ENCODE data around the gene EOMES. TPM values are rescaled to one million over a fixed set of nuclear protein-coding genes. Genes with fewer than 3 reads are reported as not detected.

EOMES gene
- polyA plus RNA-seq, 1 donor (not counting 4 experiments of a cell fraction or from before 2014, with no cell fraction given) = 1.6 TPM

DNA sequence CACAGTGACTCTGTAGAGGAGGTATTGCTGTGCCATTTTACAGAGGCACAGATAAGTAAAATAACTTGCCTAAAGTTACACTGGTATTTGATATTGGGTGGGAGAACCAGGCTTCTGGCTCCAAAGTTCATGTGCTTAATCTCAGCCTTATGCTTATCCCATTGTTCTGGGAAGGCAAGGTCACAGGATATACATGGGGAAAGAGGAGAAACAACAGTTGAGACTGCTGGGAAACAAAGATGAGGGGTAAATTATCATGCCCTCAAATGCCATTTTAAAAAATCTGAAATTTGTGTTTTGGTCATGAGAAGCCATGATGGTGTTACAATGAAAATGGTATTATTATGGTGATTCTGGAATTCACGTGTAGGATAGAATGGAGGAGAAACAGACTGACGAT is 54.4 kb downstream of the EOMES start:
- DNase-seq (ENCODE audit: low read depth, low spot score) (no peak), FAIRE-seq (no peak)
- no peaks in the 10 kb centered on the region for H3K27me3 ChIP-seq (ENCODE audit: control insufficient read depth, extremely low read depth, insufficient read depth, low read length)
- no peaks in the 10 kb centered on the region for H3K79me2 ChIP-seq (ENCODE audit: control insufficient read depth, insufficient read depth, low read length)
- H2AFZ ChIP-seq (ENCODE audit: control insufficient read depth, low read length) = no peak overlapping the region
- no peaks in the 10 kb centered on the region for H3K4me1 ChIP-seq (ENCODE audit: control insufficient read depth, extremely low read depth, insufficient read depth, low read length)
- no peak for TF ChIP-seq EZH2 (IDR thresholded peaks at IDR 0.05; ENCODE audit: low read length)
- TF ChIP-seq, protein P1, sequence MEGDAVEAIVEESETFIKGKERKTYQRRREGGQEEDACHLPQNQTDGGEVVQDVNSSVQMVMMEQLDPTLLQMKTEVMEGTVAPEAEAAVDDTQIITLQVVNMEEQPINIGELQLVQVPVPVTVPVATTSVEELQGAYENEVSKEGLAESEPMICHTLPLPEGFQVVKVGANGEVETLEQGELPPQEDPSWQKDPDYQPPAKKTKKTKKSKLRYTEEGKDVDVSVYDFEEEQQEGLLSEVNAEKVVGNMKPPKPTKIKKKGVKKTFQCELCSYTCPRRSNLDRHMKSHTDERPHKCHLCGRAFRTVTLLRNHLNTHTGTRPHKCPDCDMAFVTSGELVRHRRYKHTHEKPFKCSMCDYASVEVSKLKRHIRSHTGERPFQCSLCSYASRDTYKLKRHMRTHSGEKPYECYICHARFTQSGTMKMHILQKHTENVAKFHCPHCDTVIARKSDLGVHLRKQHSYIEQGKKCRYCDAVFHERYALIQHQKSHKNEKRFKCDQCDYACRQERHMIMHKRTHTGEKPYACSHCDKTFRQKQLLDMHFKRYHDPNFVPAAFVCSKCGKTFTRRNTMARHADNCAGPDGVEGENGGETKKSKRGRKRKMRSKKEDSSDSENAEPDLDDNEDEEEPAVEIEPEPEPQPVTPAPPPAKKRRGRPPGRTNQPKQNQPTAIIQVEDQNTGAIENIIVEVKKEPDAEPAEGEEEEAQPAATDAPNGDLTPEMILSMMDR (optimal IDR thresholded peaks at IDR 0.05 in 1 of 3, IDR thresholded peaks at IDR 0.05 in 1 of 3, conservative IDR thresholded peaks at IDR 0.05 in 1 of 3; ENCODE audit: extremely low read depth in 1 of 3, insufficient read depth in 2 of 3, low read length in 3 of 3) = no peak
- no peaks in the 10 kb centered on the region for H4K20me1 ChIP-seq (ENCODE audit: control insufficient read depth, extremely low read depth, insufficient read depth, low read length)
- no peak overlapping the region for H3K4me3 ChIP-seq (ENCODE audit: control insufficient read depth in 2 of 3, extremely low read depth in 1 of 3, insufficient read depth in 2 of 3, low read depth in 1 of 3, low read length in 3 of 3)
- H3K9ac ChIP-seq (ENCODE audit: control insufficient read depth, extremely low read depth, insufficient read depth, low read length) = no peak overlapping the region
- dilution Hi-C loops (cut with MboI; ENCODE audit: extremely low pct_ligation_motif_present, low sequenced_read_pairs) = no loop called here
- H3K9me1 ChIP-seq (ENCODE audit: control insufficient read depth, extremely low read depth, insufficient read depth, low read length) = no peaks in the 10 kb centered on the region
- H3K4me2 ChIP-seq (ENCODE audit: control insufficient read depth, extremely low read depth, insufficient read depth, low read depth, low read length) = no peak overlapping the region
- H3K9me3 ChIP-seq (ENCODE audit: control insufficient read depth, low read depth, low read length) = no peaks in the 10 kb centered on the region
- no peak overlapping the region for H3K27ac ChIP-seq (ENCODE audit: control insufficient read depth, insufficient read depth, low read length)
- H3K36me3 ChIP-seq (ENCODE audit: control insufficient read depth in 2 of 2, extremely low read depth in 1 of 2, insufficient read depth in 2 of 2, low read length in 2 of 2) = no peaks in the 10 kb centered on the region

GRCh38 chr3:27666708-27667107 is 55.4 kb downstream of the EOMES start:
- no peak overlapping the region for H3K4me3 ChIP-seq (ENCODE audit: control insufficient read depth in 2 of 3, extremely low read depth in 1 of 3, insufficient read depth in 2 of 3, low read depth in 1 of 3, low read length in 3 of 3)
- H3K4me2 ChIP-seq (ENCODE audit: control insufficient read depth, extremely low read depth, insufficient read depth, low read depth, low read length) = no peak overlapping the region
- DNase-seq (ENCODE audit: low read depth, low spot score) = no peak

More at GRCh38 chr3:27666708-27667107, 55.4 kb downstream of the EOMES start:
- FAIRE-seq = no peak
- H3K4me1 ChIP-seq (ENCODE audit: control insufficient read depth, extremely low read depth, insufficient read depth, low read length) = no peaks in the 10 kb centered on the region
- H2AFZ ChIP-seq (ENCODE audit: control insufficient read depth, low read length) = no peak overlapping the region
- H3K9me3 ChIP-seq (ENCODE audit: control insufficient read depth, low read depth, low read length) = no peaks in the 10 kb centered on the region
- TF ChIP-seq EZH2 (IDR thresholded peaks at IDR 0.05; ENCODE audit: low read length) = no peak
- TF ChIP-seq, protein P1 (optimal IDR thresholded peaks at IDR 0.05 in 1 of 3, IDR thresholded peaks at IDR 0.05 in 1 of 3, conservative IDR thresholded peaks at IDR 0.05 in 1 of 3; ENCODE audit: extremely low read depth in 1 of 3, insufficient read depth in 2 of 3, low read length in 3 of 3) = no peak
- H3K79me2 ChIP-seq (ENCODE audit: control insufficient read depth, insufficient read depth, low read length) = no peaks in the 10 kb centered on the region
- no peaks in the 10 kb centered on the region for H3K36me3 ChIP-seq (ENCODE audit: control insufficient read depth in 2 of 2, extremely low read depth in 1 of 2, insufficient read depth in 2 of 2, low read length in 2 of 2)
- no peak overlapping the region for H3K9ac ChIP-seq (ENCODE audit: control insufficient read depth, extremely low read depth, insufficient read depth, low read length)
- no peak overlapping the region for H3K27ac ChIP-seq (ENCODE audit: control insufficient read depth, insufficient read depth, low read length)
- H3K9me1 ChIP-seq (ENCODE audit: control insufficient read depth, extremely low read depth, insufficient read depth, low read length) = no peaks in the 10 kb centered on the region
- no peaks in the 10 kb centered on the region for H4K20me1 ChIP-seq (ENCODE audit: control insufficient read depth, extremely low read depth, insufficient read depth, low read length)
- no peaks in the 10 kb centered on the region for H3K27me3 ChIP-seq (ENCODE audit: control insufficient read depth, extremely low read depth, insufficient read depth, low read length)
- dilution Hi-C loops (cut with MboI; ENCODE audit: extremely low pct_ligation_motif_present, low sequenced_read_pairs) = no loop called here

Data from keratinocyte (primary cell).